PC-3 (cell line): Measurements from ENCODE around the gene TBX5.

Experiments
- EZH2 ChIP-seq: fragments of 300-600 bp; sonication (generic); IDR thresholded peaks from one replicate; pipeline ENCODE4 v1.6.1; 2017; ENCODE audit warnings: antibody characterized with exemption, mild to moderate bottlenecking, low read length; ENCODE audit not compliant: unreplicated experiment
- EZH2phosphoT487 ChIP-seq: fragments of 300-600 bp; sonication (generic); IDR thresholded peaks from 2 replicates; pipeline ENCODE4 v1.6.1; 2018; ENCODE audit warnings: mild to moderate bottlenecking, antibody characterized with exemption, low read length, borderline replicate concordance
- TF ChIP-seq, protein P1 (sequence below): fragments of 300-600 bp; sonication (generic); conservative IDR thresholded peaks from 2 replicates; pipeline ENCODE4 v1.5.1; 2017; ENCODE audit warnings: antibody characterized with exemption, low read depth, mild to moderate bottlenecking, low read length

DNA sequence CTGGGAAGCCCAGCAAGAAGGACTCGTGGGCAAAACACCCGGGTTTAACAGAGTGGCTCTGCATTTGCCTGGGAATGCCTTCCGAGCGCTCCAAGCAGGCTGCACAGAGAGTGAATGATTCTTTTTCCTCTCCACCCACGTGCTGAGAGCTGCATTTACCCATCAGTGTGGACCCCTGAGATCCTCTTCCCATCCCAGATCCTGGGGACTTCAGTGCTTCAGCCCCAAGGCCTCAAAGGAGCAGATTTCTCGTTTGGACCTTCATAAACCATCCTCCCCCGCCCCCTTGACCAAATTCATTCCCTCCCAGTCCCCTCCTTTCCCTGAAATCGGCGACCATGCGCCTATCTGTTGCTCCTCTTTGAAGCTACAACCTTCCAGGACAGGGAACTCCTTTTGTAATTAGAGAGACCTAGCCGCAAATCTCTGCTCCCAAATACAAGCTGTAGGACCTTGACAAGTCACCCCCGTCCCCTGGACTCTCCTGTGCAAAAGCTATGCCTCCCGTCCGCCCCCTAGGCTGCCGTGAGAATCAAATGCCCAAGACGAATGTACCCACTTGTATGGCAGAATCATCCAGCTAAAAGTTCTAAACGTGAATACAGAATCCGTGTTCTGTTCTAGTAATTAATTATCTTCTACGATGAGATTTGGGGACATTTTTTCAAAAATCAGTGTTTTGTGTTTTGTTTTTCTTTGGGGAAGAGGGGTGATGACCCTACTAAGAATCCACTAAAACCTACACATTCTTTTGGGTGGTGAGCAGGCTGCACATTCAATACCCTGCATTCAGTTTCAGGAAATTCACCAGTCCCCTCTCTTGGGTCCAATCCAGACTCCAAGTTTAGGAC, 8.8 kb downstream of the TBX5 start:
- TF ChIP-seq, protein P1, sequence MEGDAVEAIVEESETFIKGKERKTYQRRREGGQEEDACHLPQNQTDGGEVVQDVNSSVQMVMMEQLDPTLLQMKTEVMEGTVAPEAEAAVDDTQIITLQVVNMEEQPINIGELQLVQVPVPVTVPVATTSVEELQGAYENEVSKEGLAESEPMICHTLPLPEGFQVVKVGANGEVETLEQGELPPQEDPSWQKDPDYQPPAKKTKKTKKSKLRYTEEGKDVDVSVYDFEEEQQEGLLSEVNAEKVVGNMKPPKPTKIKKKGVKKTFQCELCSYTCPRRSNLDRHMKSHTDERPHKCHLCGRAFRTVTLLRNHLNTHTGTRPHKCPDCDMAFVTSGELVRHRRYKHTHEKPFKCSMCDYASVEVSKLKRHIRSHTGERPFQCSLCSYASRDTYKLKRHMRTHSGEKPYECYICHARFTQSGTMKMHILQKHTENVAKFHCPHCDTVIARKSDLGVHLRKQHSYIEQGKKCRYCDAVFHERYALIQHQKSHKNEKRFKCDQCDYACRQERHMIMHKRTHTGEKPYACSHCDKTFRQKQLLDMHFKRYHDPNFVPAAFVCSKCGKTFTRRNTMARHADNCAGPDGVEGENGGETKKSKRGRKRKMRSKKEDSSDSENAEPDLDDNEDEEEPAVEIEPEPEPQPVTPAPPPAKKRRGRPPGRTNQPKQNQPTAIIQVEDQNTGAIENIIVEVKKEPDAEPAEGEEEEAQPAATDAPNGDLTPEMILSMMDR, result no peak
- TF ChIP-seq EZH2phosphoT487 (no peak), EZH2 (no peak)
